Glomerular visceral epithelial cell (primary cell): ENCODE results near the gene GGCX.
A peak's percentile ranks its signal among the peaks of the same experiment; 100 is the strongest.

Source experiments
- DNase-seq: peaks from one replicate; pipeline ENCODE4 v3.0.0-alpha.2; 2016; ENCODE audit errors: extremely low spot score

GGCX gene

DNA sequence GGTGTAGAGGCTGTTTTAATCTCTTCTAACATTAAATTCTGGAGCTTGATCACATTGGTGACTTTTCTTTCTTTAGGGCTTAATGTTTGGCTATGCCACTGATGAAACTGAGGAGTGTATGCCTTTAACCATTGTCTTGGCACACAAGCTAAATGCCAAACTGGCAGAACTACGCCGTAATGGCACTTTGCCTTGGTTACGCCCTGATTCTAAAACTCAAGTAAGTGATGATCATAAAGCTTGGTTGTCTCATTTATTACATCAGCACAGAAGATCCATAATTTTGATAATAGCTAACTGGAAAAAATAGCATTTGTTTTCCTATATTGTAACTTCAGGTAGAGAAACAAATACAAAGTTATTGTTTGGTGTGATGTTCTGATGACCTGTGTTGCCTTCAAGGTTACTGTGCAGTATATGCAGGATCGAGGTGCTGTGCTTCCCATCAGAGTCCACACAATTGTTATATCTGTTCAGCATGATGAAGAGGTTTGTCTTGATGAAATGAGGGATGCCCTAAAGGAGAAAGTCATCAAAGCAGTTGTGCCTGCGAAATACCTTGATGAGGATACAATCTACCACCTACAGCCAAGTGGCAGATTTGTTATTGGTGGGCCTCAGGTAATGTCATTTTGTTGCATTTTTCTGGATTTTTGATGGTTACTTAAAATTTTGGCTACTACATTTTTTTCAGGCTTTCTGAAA lies 19.4 kb downstream of the GGCX start:
- no peak for DNase-seq

DNA sequence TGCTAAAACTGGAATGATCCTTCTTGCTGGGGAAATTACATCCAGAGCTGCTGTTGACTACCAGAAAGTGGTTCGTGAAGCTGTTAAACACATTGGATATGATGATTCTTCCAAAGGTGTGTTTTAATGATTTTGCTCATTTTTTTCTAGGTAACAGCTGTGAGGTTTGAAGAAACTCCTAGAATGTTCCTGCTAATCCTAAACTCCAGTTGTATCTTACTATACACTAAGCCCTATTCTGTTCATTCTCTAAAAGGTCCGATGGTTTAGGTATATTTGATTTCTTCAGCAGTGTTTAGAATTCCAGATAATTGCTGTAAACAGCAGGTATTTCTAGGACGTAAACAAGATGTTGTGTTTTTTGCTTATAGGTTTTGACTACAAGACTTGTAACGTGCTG lies 20.0 kb downstream of the GGCX start:
- no peak for DNase-seq

DNA sequence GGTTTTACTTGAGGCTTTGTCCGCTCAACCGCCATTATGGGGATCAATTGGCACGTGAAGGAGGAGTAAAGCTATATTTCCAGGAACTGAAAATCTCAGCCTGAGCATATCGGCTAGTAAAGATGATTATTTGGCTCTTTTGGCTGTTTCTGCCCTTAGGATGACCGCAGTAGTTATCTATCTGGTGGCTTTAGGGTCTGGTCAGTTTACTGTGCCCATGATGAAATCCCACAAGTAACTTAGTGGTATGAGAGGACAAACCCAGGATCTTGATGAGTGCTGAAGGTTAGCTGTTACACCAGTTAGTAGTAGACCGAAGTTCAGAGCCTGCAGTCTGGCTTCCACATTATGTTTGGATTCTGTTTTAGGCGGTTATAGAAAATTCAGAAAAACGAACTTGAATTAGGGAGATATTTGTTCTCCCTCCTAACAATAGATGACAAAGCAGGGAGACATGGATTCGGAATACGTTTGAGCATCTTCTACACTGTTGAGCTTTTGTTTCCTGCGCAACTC lies 21.1 kb downstream of the GGCX start:
- peak; percentile 14 for DNase-seq

DNA sequence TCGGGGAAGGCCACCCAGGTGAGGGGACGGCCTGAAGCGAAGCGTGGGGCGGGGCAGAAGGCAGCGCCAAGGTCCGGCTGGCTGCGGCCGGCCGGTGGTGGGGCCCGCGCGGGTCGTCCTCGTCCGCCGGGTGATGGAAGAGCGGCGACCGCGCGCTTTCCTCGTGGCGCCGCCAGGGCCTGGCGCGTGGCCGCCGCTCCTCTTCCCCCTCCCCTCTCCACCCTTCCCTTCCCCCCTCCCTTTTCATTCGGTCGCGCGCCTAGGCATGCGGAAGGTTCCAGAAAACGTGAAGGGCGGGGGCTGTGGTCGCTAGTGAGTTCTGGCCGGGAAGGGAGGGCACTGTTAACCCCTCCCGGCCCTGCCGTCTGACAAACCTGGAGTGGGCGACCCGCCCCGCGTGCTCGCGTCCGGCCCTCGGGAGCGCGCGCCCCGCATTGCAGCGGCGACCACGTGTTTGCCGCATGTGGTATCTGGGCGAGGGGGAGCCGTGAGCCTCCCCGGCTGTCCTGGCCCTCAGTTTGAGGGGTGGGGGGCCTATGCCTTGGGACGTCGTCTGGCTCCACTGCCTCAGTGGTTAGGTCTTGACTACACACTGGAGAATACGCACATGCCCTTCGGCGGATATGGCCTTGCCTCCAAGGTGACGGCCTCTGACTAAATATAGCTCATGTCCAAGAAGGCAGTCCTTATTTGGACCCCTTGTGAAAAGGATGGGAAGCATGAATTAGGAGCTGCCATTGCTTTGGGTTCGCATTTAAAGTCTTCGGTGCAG lies 21.7 kb downstream of the GGCX start:
- peak; percentile 61 for DNase-seq

DNA sequence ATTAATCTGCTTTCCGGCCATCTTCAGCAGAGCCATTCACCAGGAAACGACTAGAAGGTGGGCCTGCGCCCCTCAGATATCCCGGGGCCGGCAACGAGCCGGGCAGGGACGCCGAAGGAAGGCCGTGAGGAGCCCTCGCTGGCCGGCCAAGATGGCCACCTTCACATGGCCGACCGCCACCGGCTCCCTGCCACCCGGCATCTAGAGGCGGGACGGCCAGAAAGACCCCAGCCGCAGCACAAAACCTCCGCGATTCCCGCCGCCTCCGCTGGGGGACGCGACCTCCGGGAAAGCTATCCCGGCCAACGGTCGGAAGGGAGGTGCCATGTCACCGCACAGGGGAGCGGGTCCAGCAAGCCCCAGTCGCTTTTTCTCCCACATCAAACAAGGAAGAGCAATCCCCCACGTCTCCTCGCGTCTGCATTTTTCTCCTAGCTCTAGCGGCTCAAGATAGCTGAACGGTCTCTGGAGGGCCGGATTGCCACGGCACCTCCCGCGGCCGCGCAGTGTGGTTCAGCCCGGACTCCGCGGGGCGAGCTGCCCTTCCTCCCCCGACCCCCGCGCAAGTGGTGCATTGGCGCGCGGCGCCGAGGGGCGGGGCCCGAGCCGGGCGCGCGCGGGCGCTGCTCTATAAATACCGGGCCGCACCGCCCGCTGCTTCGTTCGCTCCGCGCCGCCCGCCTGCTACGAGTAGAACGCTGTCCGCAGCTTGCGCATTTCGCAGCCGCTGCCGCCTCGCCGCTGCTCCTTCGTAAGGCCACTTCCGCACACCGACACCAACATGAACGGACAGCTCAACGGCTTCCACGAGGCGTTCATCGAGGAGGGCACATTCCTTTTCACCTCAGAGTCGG lies 22.6 kb downstream of the GGCX start, which contains the start of gene MAT2A:
Gene MAT2A, plus strand, starts transcription at position 662 of the 854 bp plus-strand sequence. Its CDS starts 120 bp downstream, at position 782.
- DNase-seq: peak; percentile 91

DNA sequence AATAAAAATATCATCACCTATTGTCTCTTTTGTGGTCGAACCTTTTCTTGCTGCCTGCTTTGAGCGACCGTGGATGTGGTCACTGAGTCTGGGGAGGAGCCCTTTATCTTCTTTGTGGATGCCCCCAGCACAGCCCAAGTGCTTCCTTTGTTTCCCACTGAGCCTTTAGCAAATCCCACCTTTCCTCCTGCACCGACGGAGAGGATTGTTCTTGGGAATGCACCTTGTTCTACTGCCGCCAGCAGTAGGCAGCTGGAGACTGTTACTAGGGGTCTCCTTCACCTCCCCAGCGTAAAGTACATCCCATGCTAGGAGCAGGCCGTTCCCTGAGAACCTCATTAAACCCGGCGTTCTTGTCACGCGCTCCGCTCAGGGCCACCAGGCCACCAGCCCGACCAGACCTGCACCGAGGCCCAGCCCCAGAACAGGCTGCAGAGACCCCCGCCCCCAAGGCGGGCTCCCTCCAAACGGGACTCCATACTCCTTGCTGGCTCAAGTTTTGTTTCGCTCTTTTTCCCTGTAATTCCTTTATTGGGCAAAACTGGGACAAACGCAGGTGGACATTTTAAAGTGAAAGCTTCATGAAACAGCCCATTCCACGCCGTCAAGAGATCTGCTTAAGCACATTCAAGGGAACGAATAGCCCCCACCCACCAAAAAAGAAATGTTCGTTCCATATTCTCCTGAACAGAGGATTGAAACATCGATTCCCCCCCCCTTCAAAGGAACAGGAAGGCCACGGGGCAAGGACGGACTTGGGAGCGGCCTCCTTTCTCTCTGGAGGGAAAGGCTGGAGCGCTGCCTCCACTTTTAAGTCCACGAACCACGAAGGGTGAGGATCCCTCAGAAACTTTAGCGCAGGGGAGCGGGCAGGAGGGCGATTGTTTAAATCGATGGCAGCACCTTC lies 23.4 kb downstream of the GGCX start:
- peak; percentile 38 for DNase-seq

DNA sequence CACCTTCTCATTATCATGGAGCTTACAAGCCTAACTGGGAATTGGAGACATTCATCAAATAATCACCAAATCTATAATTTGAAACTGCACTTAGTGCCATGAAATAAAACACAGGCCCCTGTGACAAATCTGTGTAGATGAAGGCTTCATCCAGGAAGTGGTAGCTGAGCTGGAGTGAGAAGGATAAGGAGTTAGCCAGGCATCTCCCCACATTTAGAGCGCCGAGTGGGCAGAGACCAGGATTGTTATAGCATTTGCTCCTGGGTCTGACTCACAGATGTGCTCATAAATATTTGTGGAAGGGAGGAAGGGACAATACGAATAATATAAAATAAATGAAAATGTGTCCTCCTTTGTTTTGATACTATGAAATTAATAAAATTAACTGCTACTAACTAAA lies 24.8 kb downstream of the GGCX start:
- peak; percentile 72 for DNase-seq

DNA sequence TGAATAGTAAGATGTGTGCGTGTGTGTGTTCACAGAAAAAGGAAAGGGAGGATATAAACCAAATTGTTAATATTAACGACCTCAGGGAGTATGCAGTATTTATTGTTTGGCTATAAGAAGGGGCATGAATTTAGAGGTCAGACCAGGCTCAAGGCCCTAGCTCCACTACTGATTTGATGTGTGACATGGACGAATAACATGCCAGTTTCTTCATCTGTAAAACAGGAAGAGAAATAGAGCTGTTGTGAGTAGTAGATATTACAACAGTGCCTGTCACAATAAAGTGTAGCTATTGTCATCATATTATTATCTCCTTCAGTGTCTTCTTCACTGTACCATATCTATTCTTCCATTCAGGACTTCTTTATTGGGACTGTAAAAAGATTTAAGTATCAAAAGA lies 26.4 kb downstream of the GGCX start:
- DNase-seq: no peak

DNA sequence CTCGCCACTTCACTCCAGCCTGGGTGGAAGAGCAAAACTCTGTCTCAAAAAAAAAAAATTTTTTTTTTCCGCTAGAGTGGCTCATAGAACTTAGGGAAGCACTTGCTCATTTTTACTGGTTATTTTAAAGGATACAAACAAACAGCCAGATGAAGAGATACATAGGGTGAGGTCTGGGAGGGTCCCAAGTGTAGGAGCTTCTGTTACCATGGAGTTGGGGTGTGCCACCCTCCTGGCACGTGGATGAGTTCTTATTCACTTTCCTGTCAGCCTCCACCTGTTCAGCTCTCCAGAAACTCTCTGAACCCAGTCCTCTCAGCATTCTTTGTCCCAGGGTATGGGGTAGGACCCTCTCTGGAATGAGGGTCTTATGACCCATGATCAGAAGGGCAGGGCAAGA lies 27.2 kb downstream of the GGCX start:
- no peak for DNase-seq

DNA sequence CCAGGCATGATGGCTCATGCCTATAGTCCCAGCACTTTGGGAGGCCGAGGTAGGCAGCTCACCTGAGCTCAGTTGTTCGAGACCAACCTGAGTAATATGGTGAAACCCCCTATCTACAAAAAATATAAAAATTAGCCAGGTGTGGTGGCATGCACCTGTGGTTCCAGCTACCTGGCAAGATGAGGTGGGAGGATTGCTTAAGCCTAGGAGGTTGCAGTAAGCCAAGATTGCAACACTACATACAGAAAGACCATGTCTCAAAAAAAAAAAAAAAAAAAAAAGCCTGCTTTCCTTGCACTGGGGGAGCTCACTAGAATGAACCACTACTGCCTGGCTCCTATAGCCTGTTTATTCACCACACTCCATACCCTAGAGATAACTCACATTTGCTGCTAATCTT lies 29.7 kb downstream of the GGCX start:
- no peak for DNase-seq

DNA sequence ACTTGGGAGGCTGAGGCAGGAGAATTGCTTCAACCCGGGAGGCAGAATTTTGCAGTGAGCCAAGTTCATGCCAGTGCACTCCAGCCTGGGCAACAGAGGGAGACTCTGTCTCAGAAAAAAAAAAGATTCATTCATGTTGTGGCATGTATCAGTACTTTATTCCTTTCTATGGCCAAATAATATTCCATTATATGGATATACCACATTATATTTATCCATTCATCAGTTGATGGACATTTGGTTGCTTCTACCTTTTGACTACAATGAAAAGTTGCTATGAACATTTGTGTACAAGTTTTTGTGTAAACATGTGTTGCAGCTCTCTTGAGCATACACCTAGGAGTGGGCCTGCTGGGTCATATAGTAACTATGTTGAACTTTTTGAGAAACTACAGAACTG lies 31.5 kb downstream of the GGCX start:
- DNase-seq: no peak

DNA sequence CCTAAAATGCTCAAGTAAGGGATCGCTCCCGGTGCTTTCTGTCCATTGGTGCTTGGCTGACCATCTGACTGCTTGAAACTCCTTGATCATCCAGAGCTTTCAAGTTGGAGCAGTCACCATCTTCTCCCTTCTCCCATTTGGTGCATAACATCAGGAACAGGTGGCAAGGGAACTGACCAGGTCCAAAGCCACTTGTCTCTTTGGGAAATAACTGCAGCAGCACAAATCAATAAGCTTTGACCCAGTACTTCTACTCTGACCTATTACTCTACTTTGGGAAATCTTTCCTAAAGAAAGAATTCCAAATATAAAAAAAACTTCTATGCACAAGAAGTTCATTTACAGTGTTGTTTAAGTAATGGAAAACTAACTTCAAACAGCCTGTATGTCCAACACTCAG lies 32.9 kb downstream of the GGCX start:
- DNase-seq: no peak

DNA sequence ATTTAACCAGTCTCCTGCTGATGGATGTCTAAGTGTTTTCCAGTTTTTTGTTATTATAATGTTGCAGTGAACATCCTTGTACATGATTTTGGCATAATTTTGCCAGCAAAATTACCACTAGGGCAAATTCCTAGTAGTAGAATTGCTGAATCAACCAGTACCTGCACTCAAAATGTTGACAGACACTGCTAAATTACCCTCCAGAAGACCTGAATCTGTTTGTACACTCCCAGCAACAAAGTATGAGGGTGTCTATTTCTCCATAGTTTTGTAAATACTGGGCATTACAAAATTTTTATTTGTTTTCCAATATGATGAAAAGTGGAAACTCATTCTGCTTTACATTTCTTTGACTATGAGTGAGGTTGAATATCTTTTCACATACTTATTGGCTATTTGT lies 33.5 kb downstream of the GGCX start:
- DNase-seq: no peak

DNA sequence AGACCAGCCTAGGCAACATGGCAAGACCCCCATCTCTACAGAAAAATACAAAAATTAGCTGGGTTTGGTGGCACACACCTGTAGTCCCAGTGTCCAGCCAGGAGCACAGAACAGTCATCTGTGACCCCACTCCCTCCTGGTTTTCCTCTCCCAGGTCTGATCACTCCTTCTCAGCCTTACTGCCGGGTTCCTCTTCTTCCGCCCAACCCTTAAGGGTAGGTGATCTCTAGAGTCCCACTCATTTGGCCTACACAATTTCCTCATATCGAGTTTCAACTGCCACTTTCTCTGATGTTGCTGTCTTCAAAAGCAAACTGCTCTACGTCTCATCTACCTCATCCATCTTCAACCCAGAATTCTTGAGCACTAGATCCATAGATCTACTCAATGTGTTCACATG lies 35.7 kb downstream of the GGCX start:
- DNase-seq: no peak

DNA sequence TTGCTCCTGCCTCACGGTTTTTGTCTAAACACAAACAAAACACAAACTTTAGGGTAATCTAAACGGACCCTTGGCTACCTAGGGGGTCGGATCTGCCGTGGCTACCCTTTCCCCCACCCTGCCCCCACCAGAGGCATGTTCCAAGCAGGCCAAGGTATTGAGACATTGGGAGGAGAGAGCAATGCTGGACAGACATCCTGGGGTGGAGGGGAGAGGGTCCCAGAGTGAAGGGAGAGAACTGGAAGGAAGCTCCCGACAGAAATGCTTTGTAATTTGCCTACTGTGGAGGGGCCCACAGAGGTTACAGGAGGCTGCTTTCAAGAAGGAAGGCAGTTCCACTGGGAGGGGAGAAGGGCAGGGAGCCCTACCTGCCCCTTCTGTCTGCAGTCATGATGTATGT lies 36.3 kb downstream of the GGCX start:
- no peak for DNase-seq

DNA sequence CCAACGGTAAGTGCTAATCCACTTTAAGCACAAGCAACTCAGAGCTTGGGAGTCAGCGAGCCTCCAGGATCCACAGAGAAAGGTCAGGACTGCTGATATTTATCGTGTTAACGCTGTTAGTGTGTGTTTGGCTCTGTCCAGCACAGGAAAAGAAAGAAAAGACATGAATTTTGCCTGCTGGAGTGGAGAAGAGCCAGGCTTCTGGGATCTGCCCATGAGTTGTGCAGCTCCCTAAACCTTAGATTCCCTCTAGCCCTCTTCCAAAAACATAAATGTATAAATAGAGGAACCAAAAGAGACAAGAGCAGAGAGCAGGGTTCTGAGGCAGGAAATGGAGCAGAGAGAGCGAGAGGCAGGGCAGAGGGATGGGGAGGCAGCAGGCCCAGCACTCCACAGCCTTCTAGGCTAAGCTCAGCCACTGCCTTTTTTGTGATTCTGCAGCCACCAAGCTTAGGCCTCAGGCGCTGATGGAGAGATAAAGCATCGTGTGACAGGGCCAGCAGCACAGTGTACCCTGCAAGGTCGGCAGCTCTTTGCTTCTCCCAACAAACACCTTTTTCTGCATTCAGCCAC lies 36.9 kb downstream of the GGCX start:
- DNase-seq: no peak

DNA sequence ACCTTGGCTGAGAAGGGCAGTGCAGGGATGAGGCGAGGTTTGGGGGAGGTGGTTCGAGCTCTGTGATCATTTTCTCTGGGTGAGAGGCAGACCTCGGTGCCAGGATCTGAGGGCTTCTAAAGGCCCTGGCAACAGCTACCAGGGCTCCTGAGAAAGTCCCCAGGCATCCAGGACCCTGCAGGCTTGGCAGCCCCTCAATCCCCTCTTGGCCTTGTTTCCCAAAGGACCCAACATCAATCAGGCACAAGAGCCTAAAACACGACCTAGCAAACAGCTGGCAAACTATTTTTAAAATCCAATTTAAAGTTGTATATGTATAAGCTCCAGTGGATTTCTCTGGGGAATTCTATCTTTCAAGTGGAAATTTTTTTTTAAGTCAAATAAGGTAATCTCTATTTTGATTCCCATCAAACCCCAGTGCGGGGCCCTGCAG lies 37.4 kb downstream of the GGCX start:
- no peak for DNase-seq

DNA sequence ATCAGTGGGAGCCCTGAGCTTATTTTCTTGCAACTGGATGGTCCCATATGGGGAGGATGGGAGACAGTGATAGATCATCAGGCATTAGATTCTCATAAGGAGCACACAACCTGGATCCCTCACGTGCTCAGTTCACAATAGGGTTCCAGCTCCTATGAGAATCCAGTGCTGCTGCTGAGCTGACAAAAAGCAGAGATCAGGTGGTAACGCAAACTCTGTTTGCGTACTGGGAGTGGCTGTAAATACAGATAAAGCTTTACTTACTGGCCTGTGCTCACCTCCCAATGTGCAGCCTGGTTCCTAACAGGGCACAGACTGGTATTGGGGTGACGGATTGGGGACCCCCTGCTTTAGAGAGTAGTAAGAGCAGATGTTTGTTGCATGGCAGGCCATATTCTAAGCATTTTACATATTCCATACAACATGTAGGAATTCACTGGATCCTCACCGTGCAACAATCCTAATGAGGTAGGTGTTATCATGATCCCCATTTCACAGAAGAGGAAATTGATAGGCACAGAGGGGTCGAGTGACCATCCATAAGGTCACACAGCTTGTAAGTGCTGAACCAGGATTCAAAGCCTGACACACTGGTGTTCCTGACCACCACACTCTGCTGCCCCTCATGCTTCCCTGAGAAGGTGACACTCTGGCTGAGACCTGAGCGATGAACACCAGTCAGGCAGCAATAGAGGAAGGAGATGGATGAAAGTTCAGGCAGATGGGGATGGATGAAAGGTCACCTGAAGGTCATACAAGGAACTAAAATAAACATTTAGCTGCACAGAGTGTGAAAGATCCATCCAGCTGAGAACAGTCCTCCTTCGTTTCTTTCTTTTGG lies 38.0 kb downstream of the GGCX start:
- no peak for DNase-seq

DNA sequence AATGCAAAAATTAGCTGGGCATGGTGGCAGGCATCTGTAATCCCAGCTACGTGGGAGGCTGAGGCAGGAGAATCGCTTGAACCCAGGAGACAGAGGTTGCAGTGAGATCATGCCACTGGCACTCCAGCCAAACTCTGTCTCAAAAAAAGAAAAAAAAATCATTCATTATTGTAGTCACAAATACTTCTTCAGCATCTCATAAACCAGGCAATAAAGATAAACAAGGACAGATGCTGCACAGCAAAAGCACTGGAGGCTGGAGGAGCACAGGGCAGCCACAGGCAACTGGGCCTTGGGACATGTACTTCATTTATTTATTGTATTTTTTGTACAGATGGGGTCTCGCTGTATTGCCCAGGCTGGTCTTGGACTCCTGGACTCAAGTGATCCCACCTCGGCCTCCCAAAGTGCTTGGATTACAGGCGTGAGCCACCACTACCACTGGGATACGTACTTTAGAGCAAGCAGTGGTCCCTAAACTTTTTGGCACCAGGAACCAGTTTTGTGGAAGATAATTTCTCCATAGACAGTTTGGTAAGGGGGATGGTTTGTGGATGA lies 39.1 kb downstream of the GGCX start:
- DNase-seq: no peak
